Coronary artery (tissue), 2 donors: ENCODE results near the gene WFIKKN1.
A peak's percentile ranks its signal among the peaks of the same experiment; 100 is the strongest.

Experiments used
- DNase-seq: peaks from one replicate; pipeline ENCODE4 v3.0.0-alpha.2; 2017; ENCODE audit warnings: low spot score
- H3K27ac ChIP-seq, 2 donors: fragments of 200-600 bp; sonication (generic); one replicate each; pipeline ENCODE4 v1.5.1; 2016 to 2019
- H3K4me3 ChIP-seq: fragments of 200-600 bp; sonication (generic); 2 replicates; pipeline ENCODE4 v1.5.1; 2016; ENCODE audit warnings: mild to moderate bottlenecking, moderate library complexity
- TF ChIP-seq, protein P1 (sequence below): fragments of 200-600 bp; sonication (generic); IDR thresholded peaks from one replicate; pipeline ENCODE4 v1.5.1; 2019; ENCODE audit warnings: antibody characterized with exemption

The WFIKKN1 gene

DNA sequence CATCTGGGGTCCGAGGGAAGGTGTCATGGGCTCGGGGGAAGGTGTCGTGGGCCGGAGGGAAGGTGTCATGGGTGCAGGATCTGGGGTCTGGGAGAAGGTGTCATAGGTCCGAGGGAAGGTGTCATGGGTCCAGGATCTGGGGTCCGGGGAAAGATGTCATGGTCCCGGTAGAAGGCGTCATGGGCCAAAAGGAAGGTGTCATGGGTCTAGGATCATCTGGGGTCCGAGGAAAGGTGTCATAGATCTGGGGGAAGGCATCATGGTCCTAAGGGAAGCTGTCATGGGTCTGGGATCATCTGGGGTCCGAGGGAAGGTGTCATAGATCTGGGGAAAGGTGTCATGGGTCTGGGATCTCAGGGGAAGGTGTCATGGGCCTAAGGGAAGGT, 40.0 kb upstream of the WFIKKN1 start:
- Histone ChIP-seq H3K27ac (peak overlapping the region in 1 of 2 donors; percentile 90), H3K4me3 (peak overlapping the region; percentile 84)
- TF ChIP-seq, protein P1, sequence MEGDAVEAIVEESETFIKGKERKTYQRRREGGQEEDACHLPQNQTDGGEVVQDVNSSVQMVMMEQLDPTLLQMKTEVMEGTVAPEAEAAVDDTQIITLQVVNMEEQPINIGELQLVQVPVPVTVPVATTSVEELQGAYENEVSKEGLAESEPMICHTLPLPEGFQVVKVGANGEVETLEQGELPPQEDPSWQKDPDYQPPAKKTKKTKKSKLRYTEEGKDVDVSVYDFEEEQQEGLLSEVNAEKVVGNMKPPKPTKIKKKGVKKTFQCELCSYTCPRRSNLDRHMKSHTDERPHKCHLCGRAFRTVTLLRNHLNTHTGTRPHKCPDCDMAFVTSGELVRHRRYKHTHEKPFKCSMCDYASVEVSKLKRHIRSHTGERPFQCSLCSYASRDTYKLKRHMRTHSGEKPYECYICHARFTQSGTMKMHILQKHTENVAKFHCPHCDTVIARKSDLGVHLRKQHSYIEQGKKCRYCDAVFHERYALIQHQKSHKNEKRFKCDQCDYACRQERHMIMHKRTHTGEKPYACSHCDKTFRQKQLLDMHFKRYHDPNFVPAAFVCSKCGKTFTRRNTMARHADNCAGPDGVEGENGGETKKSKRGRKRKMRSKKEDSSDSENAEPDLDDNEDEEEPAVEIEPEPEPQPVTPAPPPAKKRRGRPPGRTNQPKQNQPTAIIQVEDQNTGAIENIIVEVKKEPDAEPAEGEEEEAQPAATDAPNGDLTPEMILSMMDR: no peak
- no peak for DNase-seq

DNA sequence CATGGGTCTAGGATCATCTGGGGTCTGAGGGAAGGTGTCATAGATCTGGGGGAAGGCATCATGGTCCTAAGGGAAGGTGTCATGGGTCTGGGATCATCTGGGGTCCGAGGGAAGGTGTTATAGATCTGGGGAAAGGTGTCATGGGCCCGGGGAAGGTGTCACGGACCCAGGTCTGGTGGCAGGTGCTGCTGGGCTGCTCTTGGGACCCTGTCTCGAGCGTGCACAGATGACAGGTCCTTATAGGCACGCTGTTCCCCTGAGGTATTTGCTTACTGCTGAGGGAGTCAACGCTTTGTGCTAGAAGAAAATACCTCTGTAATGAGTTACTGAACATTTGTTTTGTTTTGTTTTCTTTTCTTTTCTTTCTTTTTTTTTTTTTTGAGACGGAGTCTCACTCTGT, 39.6 kb upstream of the WFIKKN1 start:
- DNase-seq: no peak

DNA sequence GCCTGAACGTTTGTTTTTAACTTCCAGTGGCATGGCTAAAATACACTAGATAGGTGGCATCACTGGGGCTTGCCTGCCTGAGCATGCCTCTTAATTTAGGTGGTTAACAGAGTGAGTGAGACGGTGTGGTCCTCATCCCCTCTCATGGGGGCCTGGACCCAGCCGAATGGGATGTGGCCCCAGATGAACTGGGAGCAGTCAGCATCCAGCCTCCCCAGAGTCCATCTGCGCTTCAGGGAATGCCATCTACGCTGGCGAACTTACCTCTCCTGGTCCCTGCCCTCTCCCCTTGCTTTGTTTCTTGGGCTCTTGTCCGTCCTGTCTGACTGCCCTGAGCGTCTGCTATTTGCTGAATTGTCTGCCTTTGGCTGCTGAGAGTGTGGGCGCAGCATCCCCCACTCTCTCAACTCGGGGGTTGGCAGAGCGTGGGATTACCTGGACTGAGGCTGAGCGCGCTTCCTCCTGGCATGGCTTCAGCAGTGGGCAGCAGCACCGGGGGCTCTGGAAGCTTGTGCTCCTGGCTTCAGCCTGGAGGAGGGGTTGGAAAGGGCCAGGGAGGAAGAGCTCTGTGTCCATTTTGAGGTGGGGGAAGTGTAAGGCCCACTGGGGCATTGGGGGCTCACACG, 38.8 kb upstream of the WFIKKN1 start:
- H3K27ac ChIP-seq: no peak overlapping the region
- no peak for DNase-seq
- no peak overlapping the region for H3K4me3 ChIP-seq
- TF ChIP-seq, protein P1: no peak

More for the DNA sequence above, 39.6 kb upstream of the WFIKKN1 start:
- H3K4me3 ChIP-seq: peak overlapping the region; percentile 84
- H3K27ac ChIP-seq: no peak overlapping the region
- TF ChIP-seq, protein P1: no peak

DNA sequence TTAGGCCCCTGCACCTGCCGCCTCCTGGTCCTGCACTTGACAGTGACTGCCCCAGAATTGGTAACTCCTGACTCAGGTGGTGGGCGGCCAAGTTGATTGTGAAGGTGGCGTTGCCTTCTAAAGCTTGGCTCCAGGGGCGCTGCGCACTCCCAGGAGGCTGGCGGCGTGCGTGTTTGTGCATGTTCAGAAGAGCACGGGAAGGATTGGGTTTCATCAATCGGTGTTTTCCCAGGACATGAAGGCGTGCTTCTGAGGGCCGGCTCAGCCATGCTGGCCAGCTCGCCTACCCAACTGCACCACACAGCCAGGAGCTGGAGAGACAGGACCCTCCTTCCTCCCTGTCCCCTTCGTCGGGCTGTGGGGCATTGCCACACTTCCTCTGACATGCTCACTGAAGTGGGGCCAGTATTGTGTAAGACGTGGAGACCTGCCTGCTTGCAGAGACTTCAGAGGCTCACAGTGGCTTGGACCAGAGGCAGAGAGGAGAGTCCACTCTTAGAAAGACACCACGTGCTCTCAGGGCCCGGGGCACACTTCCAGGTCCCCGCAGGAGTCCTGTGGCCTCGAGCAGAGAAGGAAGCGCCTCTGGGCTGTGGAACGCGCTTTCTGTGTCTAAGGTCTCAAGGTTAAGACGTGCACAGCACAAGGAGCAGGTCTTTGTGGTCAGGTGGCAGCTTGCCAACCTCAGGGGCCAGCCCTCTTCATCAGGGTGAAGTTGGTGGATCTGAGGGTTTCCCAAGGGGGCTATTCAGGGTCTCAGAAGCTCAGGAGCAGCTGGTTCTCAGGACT, 38.1 kb upstream of the WFIKKN1 start:
- DNase-seq: no peak
- Histone ChIP-seq H3K27ac (no peak overlapping the region), H3K4me3 (no peak overlapping the region)
- TF ChIP-seq, protein P1: no peak

DNA sequence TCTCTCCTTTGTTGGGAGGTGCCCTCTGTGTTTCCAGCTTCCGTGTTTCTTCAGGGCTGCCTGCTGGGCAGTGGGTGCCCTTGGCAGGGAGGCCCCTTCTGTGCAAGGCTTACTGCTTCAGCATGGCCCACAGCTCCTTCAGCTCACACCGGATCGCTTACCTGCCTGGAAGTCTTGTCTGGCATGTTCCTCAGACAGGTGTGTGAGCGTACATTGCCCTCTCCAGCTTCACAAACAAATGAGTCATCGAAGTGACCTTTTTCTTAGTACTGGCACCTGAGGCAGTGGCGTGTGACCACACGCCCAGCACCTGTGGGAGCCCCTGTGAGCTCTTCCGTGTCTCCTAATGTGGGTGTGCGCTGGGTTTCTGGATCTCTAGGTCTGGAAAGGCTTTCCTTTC, 37.4 kb upstream of the WFIKKN1 start:
- Histone ChIP-seq H3K4me3 (no peak overlapping the region), H3K27ac (no peak overlapping the region)
- no peak for DNase-seq
- TF ChIP-seq, protein P1: no peak

DNA sequence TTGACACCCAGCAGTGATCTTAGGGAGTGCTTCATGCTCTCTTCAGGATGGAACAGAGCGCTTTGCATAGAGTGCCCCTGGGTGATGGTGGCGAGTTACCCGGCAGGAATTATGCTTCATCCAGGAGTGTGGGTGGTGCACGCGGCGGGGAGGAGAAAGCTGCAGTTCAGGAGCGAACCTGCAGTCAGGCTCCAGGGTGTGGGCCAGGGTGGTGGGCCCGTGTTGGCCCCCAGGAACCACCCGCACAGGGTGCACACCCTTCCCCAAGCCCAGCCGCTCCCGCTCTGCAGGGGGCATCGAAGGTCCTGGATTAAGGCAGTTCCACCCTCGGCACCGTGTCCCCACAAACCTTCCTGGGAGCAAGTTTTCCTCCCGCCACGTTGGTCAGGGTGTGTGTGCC, 37.0 kb upstream of the WFIKKN1 start:
- no peak for DNase-seq
- Histone ChIP-seq H3K4me3 (no peak overlapping the region), H3K27ac (no peak overlapping the region)
- TF ChIP-seq, protein P1: no peak

DNA sequence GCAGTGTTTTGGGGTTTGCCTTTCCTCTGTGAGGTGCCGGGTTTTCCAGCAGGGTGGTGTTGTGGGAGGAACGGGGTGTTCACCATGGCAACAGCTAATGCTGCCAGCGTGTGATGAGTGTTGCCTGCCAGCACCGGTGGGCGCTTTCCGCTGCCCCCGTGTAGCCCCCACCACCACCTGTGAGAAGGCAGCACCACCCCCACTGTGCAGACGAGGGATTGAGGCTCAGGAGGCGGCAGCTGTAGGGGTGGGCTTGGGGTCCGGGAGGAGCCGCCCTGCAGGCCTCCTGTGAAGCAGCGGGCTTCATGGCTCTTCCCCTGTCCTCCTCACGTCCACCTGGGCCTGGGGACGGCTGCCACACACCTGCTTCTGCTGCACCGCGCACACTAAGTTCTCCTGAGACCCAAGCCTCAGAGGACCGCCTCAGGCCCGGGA, 35.7 kb upstream of the WFIKKN1 start:
- TF ChIP-seq, protein P1: no peak
- H3K27ac ChIP-seq: no peak overlapping the region
- no peak for DNase-seq
- no peak overlapping the region for H3K4me3 ChIP-seq
